HG02970 (cell line): Measurements from ENCODE around the gene FBXW11.
"Not testable (repeated sequence)": the region's sequence is repeated elsewhere in the genome, so short reads cannot be mapped to it uniquely, and the experiment has no call there.

Source experiments
- ATAC-seq: cut with Tn5 transposase; IDR thresholded peaks from one replicate; pipeline ENCODE4 v1.9.1; 2021; ENCODE audit warnings: mild to moderate bottlenecking, moderate library complexity, moderate number of reproducible peaks; ENCODE audit not compliant: unreplicated experiment, low FRiP score

FBXW11 gene

GRCh38 chr5:171956887-171957495, 49.4 kb downstream of the FBXW11 start:
- no peak for ATAC-seq

GRCh38 chr5:171956314-171956713, 50.1 kb downstream of the FBXW11 start:
- no peak for ATAC-seq

- no peak for ATAC-seq
These were observed 50.7 kb downstream of the FBXW11 start for GRCh38 chr5:171955761-171956160.

GRCh38 chr5:171954721-171955120, 51.7 kb downstream of the FBXW11 start:
- no peak for ATAC-seq

- no peak for ATAC-seq
These were observed 52.4 kb downstream of the FBXW11 start for GRCh38 chr5:171953860-171954701.

- no peak for ATAC-seq
These were observed 54.4 kb downstream of the FBXW11 start for GRCh38 chr5:171952021-171952420.

GRCh38 chr5:171951218-171951617, 55.2 kb downstream of the FBXW11 start:
- no peak for ATAC-seq

- ATAC-seq, result no peak
These were observed 60.2 kb downstream of the FBXW11 start for GRCh38 chr5:171946000-171946781.

GRCh38 chr5:171945476-171945875, 61.0 kb downstream of the FBXW11 start:
- ATAC-seq, result no peak

GRCh38 chr5:171945066-171945465, 61.4 kb downstream of the FBXW11 start:
- ATAC-seq, result no peak

- ATAC-seq, result not testable (repeated sequence)
These were observed 64.3 kb downstream of the FBXW11 start for GRCh38 chr5:171942112-171942516.

- ATAC-seq, result not testable (repeated sequence)
These were observed 64.8 kb downstream of the FBXW11 start for GRCh38 chr5:171941675-171942074.

GRCh38 chr5:171941275-171941674, 65.2 kb downstream of the FBXW11 start:
- ATAC-seq, result not testable (repeated sequence)

GRCh38 chr5:171939951-171940350, 66.5 kb downstream of the FBXW11 start:
- ATAC-seq, result no peak

- no peak for ATAC-seq
These were observed 68.1 kb downstream of the FBXW11 start for GRCh38 chr5:171938358-171938757.

- ATAC-seq, result no peak
These were observed 69.1 kb downstream of the FBXW11 start for GRCh38 chr5:171937351-171937750.

GRCh38 chr5:171934586-171934985, 71.9 kb downstream of the FBXW11 start:
- ATAC-seq, result no peak

- no peak for ATAC-seq
These were observed 75.3 kb downstream of the FBXW11 start for GRCh38 chr5:171931163-171931562.

- ATAC-seq, result no peak
These were observed 79.0 kb downstream of the FBXW11 start for GRCh38 chr5:171927345-171927941.

- ATAC-seq, result no peak
These were observed 80.1 kb downstream of the FBXW11 start for GRCh38 chr5:171926311-171926710.
